ENCODE results near the gene ST7L. TPM values are rescaled to one million over a fixed set of nuclear protein-coding genes. Genes with fewer than 3 reads are reported as not detected.

ST7L gene
- total and polyA plus RNA-seq, 9 of the 15 experiments (the other 6 are each of a cell fraction or from before 2014, with no cell fraction given) = 9.0 to 32.5 (median 26.6) TPM

GRCh38 chr1:112537456-112537855 lies 81.5 kb downstream of the ST7L start:
- no peak overlapping the region for H3K4me3 ChIP-seq
- no peak overlapping the region for H3K9ac ChIP-seq (ENCODE audit: insufficient read depth in 1 of 2, low read depth in 2 of 2, low read length in 2 of 2)
- H3K27me3 ChIP-seq (ENCODE audit: control insufficient read depth in 2 of 2, insufficient read depth in 2 of 2, low read length in 2 of 2) = no peaks in the 10 kb centered on the region
- POLR2A ChIA-PET = interaction anchor here (1.4 kb wide), 1 partner anchor 32 kb away, joined by 5 read pairs; no protein-coding TSS in a partner anchor
- peaks cover 3% of the 10 kb centered on the region; the same call in 1 of the 3 replicates for H3K36me3 ChIP-seq (ENCODE audit: control insufficient read depth, insufficient read depth, low read length)
- H3K9me1 ChIP-seq (ENCODE audit: control insufficient read depth, insufficient read depth, low read length) = no peaks in the 10 kb centered on the region
- H3K9me3 ChIP-seq (replicated peaks; ENCODE audit: control insufficient read depth, insufficient read depth, low read depth, low read length) = no peaks in the 10 kb centered on the region
- no TSS peak for BruUV-seq (replicated peaks)
- no peak for FAIRE-seq
- no peak overlapping the region for H2AFZ ChIP-seq (ENCODE audit: low read depth, low read length)
- CTCF ChIA-PET (ENCODE audit: low intra/inter-chr PET ratio) = no interaction called here
- DNase-seq (ENCODE audit: extremely low read depth in 1 of 4, low spot score in 3 of 4) = no peak
- H3K27ac ChIP-seq (ENCODE audit: extremely low read depth, low read depth, low read length) = no peak overlapping the region
- TF ChIP-seq BRCA1 (IDR thresholded peaks at IDR 0.05) = no peak
- no peak for TF ChIP-seq BRCA1 (CRISPR knock-in tag; IDR thresholded peaks at IDR 0.05)
- no peak for TF ChIP-seq TRIM28 (IDR thresholded peaks at IDR 0.05)
- TF ChIP-seq KDM4B (IDR thresholded peaks at IDR 0.05; ENCODE audit: borderline replicate concordance in 2 of 2, low read depth in 1 of 2) = no peak
- TF ChIP-seq NCOR1 (IDR thresholded peaks at IDR 0.05) = no peak
- TF ChIP-seq ZNF174 (CRISPR knock-in tag; IDR thresholded peaks at IDR 0.05) = no peak
- TF ChIP-seq RERE (CRISPR knock-in tag; IDR thresholded peaks at IDR 0.05; ENCODE audit: borderline replicate concordance) = no peak
- no peak for TF ChIP-seq RUNX1 (IDR thresholded peaks at IDR 0.05; ENCODE audit: low read depth)
- in situ Hi-C loops (cut with MboI) (no loop called here), intact Hi-C loops (cut with micrococcal nuclease) (no loop called here)
- ATAC-seq = no peak
- no peaks in the 10 kb centered on the region for H3K4me1 ChIP-seq (replicated peaks in 1 of 2; ENCODE audit: control insufficient read depth in 2 of 2, insufficient read depth in 2 of 2, low read length in 2 of 2)
- H4K20me1 ChIP-seq (replicated peaks; ENCODE audit: control insufficient read depth, insufficient read depth, low read length) = no peaks in the 10 kb centered on the region
- H3K79me2 ChIP-seq (ENCODE audit: control insufficient read depth, insufficient read depth, low read length) = no peaks in the 10 kb centered on the region
- H3K4me2 ChIP-seq (ENCODE audit: insufficient read depth, low read length) = no peak overlapping the region

Data from K562 (cell line).